GM12875 (cell line): Measurements from ENCODE around the gene CAMK1D.

ENCODE experiments used
- H3K4me3 ChIP-seq: one replicate; pipeline ENCODE4 v1.5.1; 2011; ENCODE audit warnings: low read depth, low read length, control low read depth
- TF ChIP-seq, protein P1 (sequence below): IDR thresholded peaks from 2 replicates; pipeline ENCODE4 v1.5.1; 2011; ENCODE audit warnings: low read depth, mild to moderate bottlenecking, control low read depth, inconsistent platforms, low read length, moderate library complexity, borderline replicate concordance; ENCODE audit not compliant: insufficient read depth

Gene CAMK1D

GRCh38 chr10:12579954-12580858 lies 230.9 kb downstream of the CAMK1D start:
- no peak overlapping the region for H3K4me3 ChIP-seq
- TF ChIP-seq, protein P1, sequence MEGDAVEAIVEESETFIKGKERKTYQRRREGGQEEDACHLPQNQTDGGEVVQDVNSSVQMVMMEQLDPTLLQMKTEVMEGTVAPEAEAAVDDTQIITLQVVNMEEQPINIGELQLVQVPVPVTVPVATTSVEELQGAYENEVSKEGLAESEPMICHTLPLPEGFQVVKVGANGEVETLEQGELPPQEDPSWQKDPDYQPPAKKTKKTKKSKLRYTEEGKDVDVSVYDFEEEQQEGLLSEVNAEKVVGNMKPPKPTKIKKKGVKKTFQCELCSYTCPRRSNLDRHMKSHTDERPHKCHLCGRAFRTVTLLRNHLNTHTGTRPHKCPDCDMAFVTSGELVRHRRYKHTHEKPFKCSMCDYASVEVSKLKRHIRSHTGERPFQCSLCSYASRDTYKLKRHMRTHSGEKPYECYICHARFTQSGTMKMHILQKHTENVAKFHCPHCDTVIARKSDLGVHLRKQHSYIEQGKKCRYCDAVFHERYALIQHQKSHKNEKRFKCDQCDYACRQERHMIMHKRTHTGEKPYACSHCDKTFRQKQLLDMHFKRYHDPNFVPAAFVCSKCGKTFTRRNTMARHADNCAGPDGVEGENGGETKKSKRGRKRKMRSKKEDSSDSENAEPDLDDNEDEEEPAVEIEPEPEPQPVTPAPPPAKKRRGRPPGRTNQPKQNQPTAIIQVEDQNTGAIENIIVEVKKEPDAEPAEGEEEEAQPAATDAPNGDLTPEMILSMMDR, result no peak

DNA sequence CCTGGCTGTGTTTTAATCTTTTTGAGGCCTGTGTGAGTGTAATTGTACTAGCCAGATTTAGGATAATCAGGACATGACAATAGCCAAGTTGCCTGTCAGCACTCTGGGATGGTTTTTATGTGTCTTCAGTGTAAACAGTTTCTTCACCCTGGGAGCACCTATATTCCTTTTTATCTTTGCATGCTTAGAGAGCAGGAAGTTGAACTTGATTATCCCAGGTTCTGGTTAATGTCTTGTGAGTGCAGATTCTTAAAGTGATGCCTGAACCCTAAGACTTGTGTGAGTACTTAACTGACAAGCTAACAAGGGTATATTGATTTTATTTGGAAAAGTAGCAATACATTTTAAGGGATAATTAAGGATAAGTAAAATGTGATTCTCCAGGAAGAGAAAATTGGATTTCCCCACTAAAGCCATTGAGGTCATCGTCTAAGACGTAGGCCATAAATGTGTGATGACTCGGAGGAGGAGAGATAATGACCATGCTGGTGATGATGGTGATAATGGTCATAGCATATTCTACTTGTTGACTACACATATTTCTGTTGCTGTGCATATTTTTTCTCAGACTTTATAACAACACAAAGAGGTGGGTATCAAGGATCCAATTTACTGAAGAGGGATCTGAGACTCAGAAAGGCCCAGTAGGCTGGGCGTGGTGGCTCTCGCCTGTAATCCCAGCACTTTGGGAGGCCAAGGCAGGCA lies 234.7 kb downstream of the CAMK1D start:
- TF ChIP-seq, protein P1, result no peak
- H3K4me3 ChIP-seq, result no peak overlapping the region

GRCh38 chr10:12586741-12587140 lies 237.4 kb downstream of the CAMK1D start:
- TF ChIP-seq, protein P1, result no peak
- no peak overlapping the region for H3K4me3 ChIP-seq

DNA sequence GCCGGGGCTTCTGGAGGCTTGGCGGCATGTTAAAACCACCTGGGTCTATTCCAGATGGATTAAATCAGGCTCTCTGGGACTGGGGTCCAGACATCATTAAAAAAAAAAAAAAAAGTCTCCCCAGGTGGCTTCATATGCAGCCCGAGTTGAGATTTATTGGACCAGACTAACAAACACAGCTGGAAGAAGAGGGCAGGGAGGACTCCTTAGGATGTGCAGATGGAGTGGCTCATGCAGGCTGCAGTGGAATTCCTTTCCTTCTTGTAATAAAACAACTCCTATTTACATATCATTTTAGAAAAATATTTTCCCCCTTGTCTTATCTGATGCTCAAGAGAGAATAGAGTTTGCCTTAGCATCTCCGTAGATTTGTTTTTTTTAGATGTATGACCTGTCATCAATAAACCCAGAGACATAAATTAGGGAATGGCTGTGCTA lies 238.1 kb downstream of the CAMK1D start:
- H3K4me3 ChIP-seq, result no peak overlapping the region
- TF ChIP-seq, protein P1, result no peak

GRCh38 chr10:12588091-12588860 lies 238.9 kb downstream of the CAMK1D start:
- TF ChIP-seq, protein P1, result no peak
- H3K4me3 ChIP-seq, result no peak overlapping the region

DNA sequence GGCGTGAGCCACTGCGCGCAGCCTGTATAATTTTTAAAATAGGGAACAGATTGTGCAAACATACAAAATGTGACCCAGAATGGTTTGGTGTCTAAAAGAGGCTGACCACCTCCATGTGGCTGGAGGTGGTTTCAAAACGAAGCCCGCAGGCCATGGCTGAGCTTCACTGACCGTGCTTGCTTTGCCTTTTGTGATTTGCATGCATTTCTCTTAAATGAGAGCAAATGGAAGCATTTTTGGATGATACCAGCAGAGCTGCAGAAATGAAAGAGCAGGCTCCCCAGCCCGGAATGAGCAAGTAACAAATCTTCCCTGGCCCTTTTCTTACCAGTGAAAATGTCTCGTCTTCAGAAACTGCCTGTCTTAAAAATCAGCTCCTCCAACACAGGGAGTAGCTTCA lies 239.9 kb downstream of the CAMK1D start:
- TF ChIP-seq, protein P1, result no peak
- H3K4me3 ChIP-seq, result no peak overlapping the region
